Measurements from ENCODE around the gene SLC2A1. TPM values are rescaled to one million over a fixed set of nuclear protein-coding genes. Genes with fewer than 3 reads are reported as not detected.
A peak's percentile ranks its signal among the peaks of the same experiment; 100 is the strongest.

SLC2A1 gene
- total RNA-seq, 1 donor from 2014 or later: 303 TPM

- Histone ChIP-seq H3K9me3 (ENCODE audit: low read depth) (no peaks in the 10 kb centered on the region), H3K79me2 (ENCODE audit: low read depth) (no peaks in the 10 kb centered on the region), H4K20me1 (ENCODE audit: low read depth) (no peaks in the 10 kb centered on the region), H3K9ac (no peak overlapping the region), H3K27me3 (no peaks in the 10 kb centered on the region), H3K27ac (no peak overlapping the region), H3F3A (ENCODE audit: low read depth) (peaks cover 3% of the 10 kb centered on the region), H3K4me3 (no peak overlapping the region), H2AFZ (replicated peaks) (no peak overlapping the region), H3K4me2 (no peak overlapping the region), H3K4me1 (peaks cover 12% of the 10 kb centered on the region), H3K36me3 (no peaks in the 10 kb centered on the region)
- no peak for DNase-seq (ENCODE audit: low spot score)
- Mint-ChIP-seq H3K27me3 (ENCODE audit: insufficient read depth, low read depth) (peaks cover 7% of the 10 kb centered on the region), H3K4me3 (no peak overlapping the region), H3K27ac (no peak overlapping the region), H3K9me3 (peaks cover 8% of the 10 kb centered on the region), H3K4me1 (peaks cover 26% of the 10 kb centered on the region), H3K36me3 (peaks cover 8% of the 10 kb centered on the region)
- TF ChIP-seq EZH2 (IDR thresholded peaks at IDR 0.05): no peak
- TF ChIP-seq EZH2phosphoT487 (IDR thresholded peaks at IDR 0.05): no peak
- TF ChIP-seq CTCF (IDR thresholded peaks at IDR 0.05): no peak
Measured at GRCh38 chr1:42992054-42992571, 33.4 kb upstream of the SLC2A1 start.

- no peak overlapping the region for H3K4me2 ChIP-seq
- H3K9ac ChIP-seq: no peak overlapping the region
- Mint-ChIP-seq H3K27me3 (ENCODE audit: insufficient read depth, low read depth) (peaks cover 7% of the 10 kb centered on the region), H3K36me3 (peaks cover 8% of the 10 kb centered on the region), H3K4me1 (peaks cover 26% of the 10 kb centered on the region), H3K9me3 (peaks cover 8% of the 10 kb centered on the region), H3K27ac (peak overlapping the region; percentile 36), H3K4me3 (no peak overlapping the region)
- TF ChIP-seq EZH2phosphoT487 (IDR thresholded peaks at IDR 0.05) (no peak), CTCF (IDR thresholded peaks at IDR 0.05) (no peak), EZH2 (IDR thresholded peaks at IDR 0.05) (no peak)
- no peaks in the 10 kb centered on the region for H3K79me2 ChIP-seq (ENCODE audit: low read depth)
- DNase-seq (ENCODE audit: low spot score): no peak
- peaks cover 3% of the 10 kb centered on the region for H3F3A ChIP-seq (ENCODE audit: low read depth)
- H3K4me1 ChIP-seq: peaks cover 12% of the 10 kb centered on the region
- H3K9me3 ChIP-seq (ENCODE audit: low read depth): no peaks in the 10 kb centered on the region
- no peak overlapping the region for H3K4me3 ChIP-seq
- no peaks in the 10 kb centered on the region for H4K20me1 ChIP-seq (ENCODE audit: low read depth)
- no peak overlapping the region for H2AFZ ChIP-seq (replicated peaks)
- H3K27me3 ChIP-seq: no peaks in the 10 kb centered on the region
- H3K36me3 ChIP-seq: no peaks in the 10 kb centered on the region
- H3K27ac ChIP-seq: no peak overlapping the region
Measured at GRCh38 chr1:42990757-42991346, 32.2 kb upstream of the SLC2A1 start.

GRCh38 chr1:42983693-42984092 is 25.0 kb upstream of the SLC2A1 start:
- H3K4me2 ChIP-seq: no peak overlapping the region
- Mint-ChIP-seq H3K36me3 (peaks cover 19% of the 10 kb centered on the region), H3K27me3 (ENCODE audit: insufficient read depth, low read depth) (peaks cover 4% of the 10 kb centered on the region), H3K4me3 (no peak overlapping the region), H3K9me3 (no peaks in the 10 kb centered on the region), H3K4me1 (peaks cover 37% of the 10 kb centered on the region), H3K27ac (no peak overlapping the region)
- no peak for DNase-seq (ENCODE audit: low spot score)
- TF ChIP-seq EZH2phosphoT487 (IDR thresholded peaks at IDR 0.05) (no peak), CTCF (IDR thresholded peaks at IDR 0.05) (no peak), EZH2 (IDR thresholded peaks at IDR 0.05) (no peak)
- no peak overlapping the region for H3K4me3 ChIP-seq
- H3K9me3 ChIP-seq (ENCODE audit: low read depth): no peaks in the 10 kb centered on the region
- no peaks in the 10 kb centered on the region for H4K20me1 ChIP-seq (ENCODE audit: low read depth)
- no peak overlapping the region for H3K27ac ChIP-seq
- H3K27me3 ChIP-seq: no peaks in the 10 kb centered on the region
- no peaks in the 10 kb centered on the region for H3K36me3 ChIP-seq
- peaks cover 3% of the 10 kb centered on the region for H3F3A ChIP-seq (ENCODE audit: low read depth)
- H3K4me1 ChIP-seq: peaks cover 22% of the 10 kb centered on the region
- H3K79me2 ChIP-seq (ENCODE audit: low read depth): no peaks in the 10 kb centered on the region
- no peak overlapping the region for H3K9ac ChIP-seq
- no peak overlapping the region for H2AFZ ChIP-seq (replicated peaks)

All from neural progenitor cell (in vitro differentiated cells).